ENCODE measurements around the gene PDGFB. TPM values are rescaled to one million over a fixed set of nuclear protein-coding genes. Genes with fewer than 3 reads are reported as not detected.
"Not testable (repeated sequence)": the region's sequence is repeated elsewhere in the genome, so short reads cannot be mapped to it uniquely, and the experiment has no call there.

PDGFB gene
- total and polyA plus RNA-seq, 7 experiments from 2014 or later = 0.56 to 9.5 (median 2.3) TPM

DNA sequence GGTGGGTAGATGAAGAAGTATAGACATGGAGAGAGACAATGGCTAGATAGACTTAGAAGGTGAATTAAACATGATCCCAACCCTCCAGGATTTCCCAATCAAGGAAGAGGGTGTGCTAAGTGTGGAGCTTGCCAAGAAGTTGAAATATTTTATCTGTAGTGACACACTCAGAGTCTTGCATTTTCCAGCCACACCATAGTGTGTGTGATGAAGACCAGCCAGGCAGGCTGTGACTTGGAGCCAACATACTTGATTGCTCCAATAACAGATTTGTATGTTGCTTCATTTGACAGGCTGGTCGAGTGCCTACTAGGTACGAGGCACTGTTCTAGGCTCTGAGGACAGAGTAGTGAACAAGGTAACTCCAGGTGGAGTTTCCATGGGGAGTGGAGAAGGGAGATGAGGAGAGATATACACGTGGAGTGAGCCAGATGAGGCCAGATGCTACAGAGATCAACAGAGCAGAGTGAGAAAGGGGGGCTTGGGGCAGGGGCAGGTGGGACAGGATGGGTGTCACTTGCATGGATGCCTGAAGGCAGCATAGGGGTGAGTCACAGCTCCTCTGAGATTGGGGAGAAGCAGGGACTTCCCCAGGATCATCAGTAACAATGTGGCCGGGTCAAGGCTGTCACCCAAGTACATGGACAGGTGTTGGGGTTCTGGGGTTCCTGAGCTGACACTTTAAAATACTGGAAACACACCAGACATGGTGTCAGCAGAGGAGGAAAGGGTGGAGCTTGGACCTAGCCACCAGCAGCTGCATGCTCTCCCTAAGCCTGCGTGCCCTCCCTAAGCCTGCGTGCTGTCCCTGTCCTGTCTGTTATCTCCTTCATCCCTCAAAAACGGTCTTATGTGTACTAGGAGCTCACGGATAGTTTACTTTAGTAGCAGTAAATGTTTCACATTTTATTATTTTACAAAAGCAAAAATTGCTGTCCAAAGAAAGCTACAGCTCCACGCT lies 23.6 kb downstream of the PDGFB start:
- Mint-ChIP-seq H3K36me3 (peaks cover 0 to 5% (median 4%) of the 10 kb centered on the region in 5 donors), H3K27me3 (peaks cover 0 to 37% (median 28%) of the 10 kb centered on the region in 5 donors), H3K9me3 (peaks cover 0 to 10% (median 0%) of the 10 kb centered on the region in 11 donors), H3K27ac (peak overlapping the region in 1 of 9 donors; percentile 76), H3K4me3 (no peak overlapping the region), H3K4me1 (peaks cover 0 to 11% (median 6%) of the 10 kb centered on the region in 7 donors)
- intact Hi-C loops (cut with micrococcal nuclease) = no loop called here
- Histone ChIP-seq H3K9me3 (ENCODE audit: control insufficient read depth in 2 of 3, low read length in 3 of 3) (no peaks in the 10 kb centered on the region), H3K36me3 (ENCODE audit: control insufficient read depth in 2 of 3, insufficient read depth in 3 of 3, low read length in 3 of 3) (peaks cover 0 to 9% (median 4%) of the 10 kb centered on the region in 3 experiments), H3K4me1 (ENCODE audit: control insufficient read depth in 2 of 2, insufficient read depth in 2 of 2, low read length in 2 of 2) (no peaks in the 10 kb centered on the region), H3K4me3 (ENCODE audit: low read length) (no peak overlapping the region), H3K27me3 (ENCODE audit: control insufficient read depth in 2 of 2, insufficient read depth in 2 of 2, low read length in 2 of 2) (no peaks in the 10 kb centered on the region), H3K27ac (ENCODE audit: low read depth, low read length) (no peak overlapping the region)
- CTCF ChIA-PET = interaction anchor here (0.6 kb wide), 1 partner anchor 84 kb away, joined by 3 read pairs; no protein-coding TSS in a partner anchor
- ATAC-seq (no peak), DNase-seq (no peak)
- POLR2A ChIA-PET = interaction anchor here (0.6 to 2.5 kb wide), 2 partner anchors 18 to 56 kb away, joined by 3 to 9 read pairs; no protein-coding TSS in a partner anchor

DNA sequence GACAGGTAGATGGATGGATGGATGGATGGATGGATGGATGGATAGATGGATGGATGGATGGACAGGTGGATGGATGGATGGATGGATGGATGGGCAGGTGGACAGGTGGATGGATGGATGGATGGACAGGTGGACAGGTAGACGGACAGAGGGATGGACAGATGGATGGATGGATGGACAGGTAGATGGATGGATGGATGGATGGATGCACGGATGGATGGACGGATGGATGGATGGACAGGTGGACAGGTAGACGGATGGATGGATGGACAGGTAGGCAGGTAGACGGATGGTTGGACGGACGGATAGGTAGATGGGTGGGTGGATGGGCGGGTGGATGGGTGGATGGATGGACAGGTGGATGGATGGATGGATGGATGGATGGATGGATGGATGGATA lies 24.3 kb downstream of the PDGFB start:
- Mint-ChIP-seq H3K4me1 (peaks cover 0 to 11% (median 6%) of the 10 kb centered on the region in 7 donors), H3K9me3 (peaks cover 0 to 10% (median 0%) of the 10 kb centered on the region in 11 donors), H3K36me3 (peaks cover 0 to 5% (median 2%) of the 10 kb centered on the region in 5 donors), H3K4me3 (no peak overlapping the region), H3K27ac (no peak overlapping the region), H3K27me3 (peaks cover 0 to 43% (median 28%) of the 10 kb centered on the region in 5 donors)
- Histone ChIP-seq H3K9me3 (ENCODE audit: control insufficient read depth in 2 of 3, low read length in 3 of 3) (no peaks in the 10 kb centered on the region), H3K27ac (ENCODE audit: low read depth, low read length) (no peak overlapping the region), H3K4me1 (ENCODE audit: control insufficient read depth in 2 of 2, insufficient read depth in 2 of 2, low read length in 2 of 2) (no peaks in the 10 kb centered on the region), H3K4me3 (ENCODE audit: low read length) (no peak overlapping the region), H3K36me3 (ENCODE audit: control insufficient read depth in 2 of 3, insufficient read depth in 3 of 3, low read length in 3 of 3) (peaks cover 0 to 9% (median 0%) of the 10 kb centered on the region in 3 experiments), H3K27me3 (ENCODE audit: control insufficient read depth in 2 of 2, insufficient read depth in 2 of 2, low read length in 2 of 2) (no peaks in the 10 kb centered on the region)
- DNase-seq = no peak
- no peak for ATAC-seq
- POLR2A ChIA-PET = no interaction called here
- intact Hi-C loops (cut with micrococcal nuclease) = no loop called here
- CTCF ChIA-PET = no interaction called here

DNA sequence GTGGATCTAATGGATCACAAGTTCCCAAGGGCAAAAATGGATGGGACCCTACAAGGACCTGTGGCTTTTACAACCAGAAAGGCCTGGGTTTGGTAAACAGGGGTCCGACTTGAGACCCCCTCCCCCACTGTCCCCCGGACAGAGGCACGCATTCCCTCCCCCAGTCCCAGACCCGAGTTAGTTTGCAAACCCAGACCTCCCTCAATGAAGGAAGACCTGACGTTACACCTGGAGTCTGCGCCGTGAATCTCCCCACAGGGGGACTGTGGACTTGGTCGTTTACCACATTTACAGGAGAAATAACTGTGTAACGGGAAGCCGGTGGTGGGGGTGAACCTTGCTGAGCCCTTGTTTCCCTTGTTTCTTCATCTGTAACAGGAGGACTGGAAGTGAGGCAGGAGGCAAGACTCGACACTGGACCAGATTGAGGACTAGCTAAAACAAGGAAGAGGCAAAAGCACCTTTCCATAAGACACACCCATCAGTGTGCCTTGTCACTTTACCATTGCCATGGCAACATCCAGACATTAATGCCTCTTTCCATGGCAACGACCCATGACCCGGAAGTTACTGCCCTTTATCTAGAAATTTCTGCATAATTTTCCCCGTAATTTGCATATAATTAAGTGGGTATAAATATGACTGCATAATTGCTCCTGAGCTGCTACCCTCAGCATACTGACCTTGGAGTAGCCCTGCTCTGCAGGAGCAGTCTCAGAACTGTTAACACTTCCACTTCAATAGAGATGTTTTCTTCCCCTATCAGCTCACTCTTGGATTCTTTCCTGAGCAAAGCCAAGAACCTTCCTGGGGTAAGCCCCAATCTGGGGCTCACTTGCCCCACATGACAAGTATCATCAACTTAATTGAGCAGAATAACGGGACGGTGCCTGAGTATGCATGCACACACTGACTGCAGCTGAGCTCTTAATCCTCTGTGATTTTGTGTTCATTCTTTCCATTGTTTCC lies 25.4 kb downstream of the PDGFB start:
- intact Hi-C loops (cut with micrococcal nuclease) = no loop called here
- no peak overlapping the region for H3K4me3 ChIP-seq (ENCODE audit: low read length)
- DNase-seq = peak in 1 of 9 donors; percentile 18
- H3K36me3 ChIP-seq (ENCODE audit: control insufficient read depth in 2 of 3, insufficient read depth in 3 of 3, low read length in 3 of 3) = peaks cover 0 to 5% (median 0%) of the 10 kb centered on the region in 3 experiments
- no peak overlapping the region for H3K4me3 Mint-ChIP-seq
- peaks cover 0 to 4% (median 2%) of the 10 kb centered on the region in 5 donors for H3K36me3 Mint-ChIP-seq
- no peaks in the 10 kb centered on the region for H3K27me3 ChIP-seq (ENCODE audit: control insufficient read depth in 2 of 2, insufficient read depth in 2 of 2, low read length in 2 of 2)
- H3K9me3 ChIP-seq (ENCODE audit: control insufficient read depth in 2 of 3, low read length in 3 of 3) = no peaks in the 10 kb centered on the region
- no peaks in the 10 kb centered on the region for H3K4me1 ChIP-seq (ENCODE audit: control insufficient read depth in 2 of 2, insufficient read depth in 2 of 2, low read length in 2 of 2)
- H3K27ac Mint-ChIP-seq = no peak overlapping the region
- peaks cover 0 to 49% (median 34%) of the 10 kb centered on the region in 5 donors for H3K27me3 Mint-ChIP-seq
- H3K9me3 Mint-ChIP-seq = peaks cover 0 to 10% (median 0%) of the 10 kb centered on the region in 11 donors
- CTCF ChIA-PET = no interaction called here
- ATAC-seq = no peak
- H3K4me1 Mint-ChIP-seq = peaks cover 0 to 11% (median 6%) of the 10 kb centered on the region in 7 donors
- POLR2A ChIA-PET = interaction anchor here (0.6 kb wide), 1 partner anchor 20 kb away, joined by 3 read pairs; no protein-coding TSS in a partner anchor
- no peak overlapping the region for H3K27ac ChIP-seq (ENCODE audit: low read depth, low read length)

DNA sequence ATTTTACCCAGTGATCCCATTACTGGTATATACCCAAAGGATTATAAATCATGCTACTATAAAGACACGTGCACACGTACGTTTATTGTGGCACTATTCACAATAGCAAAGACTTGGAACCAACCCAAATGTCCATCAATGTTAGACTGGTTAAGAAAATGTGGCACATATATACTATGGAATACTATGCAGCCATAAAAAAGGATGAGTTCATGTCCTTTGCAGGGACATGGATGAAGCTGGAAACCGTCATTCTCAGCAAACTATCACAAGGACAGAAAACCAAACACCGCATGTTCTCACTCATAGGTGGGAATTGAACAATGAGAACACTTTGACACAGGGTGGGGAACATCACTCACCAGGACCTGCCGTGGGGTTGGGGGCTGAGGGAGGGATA lies 26.4 kb downstream of the PDGFB start:
- intact Hi-C loops (cut with micrococcal nuclease); H3K36me3 ChIP-seq (ENCODE audit: control insufficient read depth in 2 of 3, insufficient read depth in 3 of 3, low read length in 3 of 3); H3K36me3 Mint-ChIP-seq; CTCF ChIA-PET; H3K27ac ChIP-seq (ENCODE audit: low read depth, low read length); POLR2A ChIA-PET; ATAC-seq; H3K27me3 ChIP-seq (ENCODE audit: control insufficient read depth in 2 of 2, insufficient read depth in 2 of 2, low read length in 2 of 2); H3K4me1 ChIP-seq (ENCODE audit: control insufficient read depth in 2 of 2, insufficient read depth in 2 of 2, low read length in 2 of 2); H3K4me3 Mint-ChIP-seq; H3K27ac Mint-ChIP-seq; H3K9me3 ChIP-seq (ENCODE audit: control insufficient read depth in 2 of 3, low read length in 3 of 3); H3K9me3 Mint-ChIP-seq; H3K4me3 ChIP-seq (ENCODE audit: low read length): not testable (repeated sequence)
- Mint-ChIP-seq H3K4me1 (peaks cover 0 to 11% (median 4%) of the 10 kb centered on the region in 7 donors), H3K27me3 (peaks cover 4 to 57% (median 37%) of the 10 kb centered on the region in 5 donors)
- peak in 1 of 9 donors; percentile 10 for DNase-seq

DNA sequence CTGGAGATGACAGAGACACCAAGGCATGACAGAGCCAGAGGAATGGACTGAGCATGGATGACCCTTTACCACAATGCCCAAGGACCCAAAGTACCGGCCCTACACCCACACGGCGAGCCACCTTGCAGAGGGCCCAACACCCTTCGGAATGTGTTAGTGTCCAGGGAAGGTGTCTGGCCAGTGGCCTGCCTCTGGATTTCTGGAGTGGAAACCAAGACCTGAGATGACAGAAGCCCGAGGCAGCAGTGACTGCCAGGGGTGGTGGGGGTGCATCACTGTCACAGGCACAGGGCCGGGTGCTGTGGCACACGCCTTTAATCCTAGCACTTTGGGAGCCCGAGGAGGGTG lies 28.7 kb downstream of the PDGFB start:
- no peak for DNase-seq

More for the DNA sequence above, 28.7 kb downstream of the PDGFB start:
- Mint-ChIP-seq H3K4me3 (no peak overlapping the region), H3K4me1 (peaks cover 0 to 7% (median 0%) of the 10 kb centered on the region in 7 donors), H3K27me3 (peaks cover 9 to 50% (median 34%) of the 10 kb centered on the region in 5 donors), H3K36me3 (peaks cover 0 to 4% (median 0%) of the 10 kb centered on the region in 5 donors), H3K9me3 (peaks cover 0 to 10% (median 0%) of the 10 kb centered on the region in 11 donors), H3K27ac (no peak overlapping the region)
- ATAC-seq = no peak
- Histone ChIP-seq H3K4me3 (ENCODE audit: low read length) (no peak overlapping the region), H3K27me3 (ENCODE audit: control insufficient read depth in 2 of 2, insufficient read depth in 2 of 2, low read length in 2 of 2) (no peaks in the 10 kb centered on the region), H3K27ac (ENCODE audit: low read depth, low read length) (no peak overlapping the region), H3K9me3 (ENCODE audit: control insufficient read depth in 2 of 3, low read length in 3 of 3) (no peaks in the 10 kb centered on the region), H3K36me3 (ENCODE audit: control insufficient read depth in 2 of 3, insufficient read depth in 3 of 3, low read length in 3 of 3) (no peaks in the 10 kb centered on the region), H3K4me1 (ENCODE audit: control insufficient read depth in 2 of 2, insufficient read depth in 2 of 2, low read length in 2 of 2) (no peaks in the 10 kb centered on the region)
- intact Hi-C loops (cut with micrococcal nuclease) = loop anchor here in 1 of 2 donors (1.0 kb wide), 1 partner anchor 90 kb away; no protein-coding TSS in a partner anchor
- POLR2A ChIA-PET = interaction anchor here (0.7 kb wide), 1 partner anchor 29 kb away, joined by 3 read pairs; the partner anchor contains the start of gene PDGFB
- CTCF ChIA-PET = interaction anchor here (0.7 to 3.7 kb wide), 5 partner anchors 16 to 519 kb away, joined by 3 to 30 read pairs (median 3); partner anchors contain the start of gene RPL3

Data from naive thymus-derived CD4-positive, alpha-beta T cell (primary cell).